ENCODE measurements around the gene CLDN10. TPM values are rescaled to one million over a fixed set of nuclear protein-coding genes. Genes with fewer than 3 reads are reported as not detected.

The CLDN10 gene
- total and polyA plus RNA-seq, 2 donors (not counting 1 experiment from before 2014, with no cell fraction given): not detected

GRCh38 chr13:95516021-95516420 lies 36.5 kb upstream of the CLDN10 start:
- Histone ChIP-seq H3K9ac (ENCODE audit: low read length) (no peak overlapping the region), H4K20me1 (ENCODE audit: control insufficient read depth, insufficient read depth, low read length, poor library complexity, severe bottlenecking) (no peaks in the 10 kb centered on the region), H2AFZ (ENCODE audit: insufficient read depth, low read depth, low read length, poor library complexity, severe bottlenecking) (no peak overlapping the region), H3K27me3 (replicated peaks in 1 of 4; ENCODE audit: control extremely low read depth in 1 of 4, control insufficient read depth in 3 of 4, insufficient read depth in 4 of 4, low read length in 3 of 4) (no peaks in the 10 kb centered on the region), H3K9me3 (ENCODE audit: control extremely low read depth in 1 of 3, control insufficient read depth in 2 of 3, insufficient read depth in 1 of 3, low read length in 2 of 3) (no peaks in the 10 kb centered on the region), H3K79me2 (ENCODE audit: control insufficient read depth, insufficient read depth, low read length) (no peaks in the 10 kb centered on the region), H3K36me3 (replicated peaks in 1 of 2; ENCODE audit: control extremely low read depth in 1 of 2, control insufficient read depth in 1 of 2, extremely low read depth in 1 of 2, insufficient read depth in 2 of 2, low read length in 1 of 2) (no peaks in the 10 kb centered on the region), H3K27ac (ENCODE audit: low read length in 2 of 2) (no peak overlapping the region), H3K4me1 (ENCODE audit: control insufficient read depth in 2 of 2, insufficient read depth in 2 of 2, low read length in 2 of 2) (no peaks in the 10 kb centered on the region), H3K4me3 (ENCODE audit: control extremely low read depth in 1 of 5, extremely low read depth in 1 of 5, insufficient read depth in 1 of 5, low read depth in 2 of 5, low read length in 4 of 5) (no peak overlapping the region), H3K4me2 (replicated peaks; ENCODE audit: low read depth, low read length, poor library complexity, severe bottlenecking) (no peak overlapping the region)
- ChIA-PET POLR2A (no interaction called here), CTCF (no interaction called here)
- no peaks in the 10 kb centered on the region for H3K9me3 Mint-ChIP-seq (ENCODE audit: insufficient read depth)
- 0% methylated on average over 1 of the region's 2 CpGs for WGBS (ENCODE audit: insufficient coverage)
- TF ChIP-seq, protein P1, sequence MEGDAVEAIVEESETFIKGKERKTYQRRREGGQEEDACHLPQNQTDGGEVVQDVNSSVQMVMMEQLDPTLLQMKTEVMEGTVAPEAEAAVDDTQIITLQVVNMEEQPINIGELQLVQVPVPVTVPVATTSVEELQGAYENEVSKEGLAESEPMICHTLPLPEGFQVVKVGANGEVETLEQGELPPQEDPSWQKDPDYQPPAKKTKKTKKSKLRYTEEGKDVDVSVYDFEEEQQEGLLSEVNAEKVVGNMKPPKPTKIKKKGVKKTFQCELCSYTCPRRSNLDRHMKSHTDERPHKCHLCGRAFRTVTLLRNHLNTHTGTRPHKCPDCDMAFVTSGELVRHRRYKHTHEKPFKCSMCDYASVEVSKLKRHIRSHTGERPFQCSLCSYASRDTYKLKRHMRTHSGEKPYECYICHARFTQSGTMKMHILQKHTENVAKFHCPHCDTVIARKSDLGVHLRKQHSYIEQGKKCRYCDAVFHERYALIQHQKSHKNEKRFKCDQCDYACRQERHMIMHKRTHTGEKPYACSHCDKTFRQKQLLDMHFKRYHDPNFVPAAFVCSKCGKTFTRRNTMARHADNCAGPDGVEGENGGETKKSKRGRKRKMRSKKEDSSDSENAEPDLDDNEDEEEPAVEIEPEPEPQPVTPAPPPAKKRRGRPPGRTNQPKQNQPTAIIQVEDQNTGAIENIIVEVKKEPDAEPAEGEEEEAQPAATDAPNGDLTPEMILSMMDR (IDR thresholded peaks at IDR 0.05): no peak
- no peak for TF ChIP-seq EZH2 (IDR thresholded peaks at IDR 0.05; ENCODE audit: borderline replicate concordance, insufficient read depth, low read depth, low read length, poor library complexity, severe bottlenecking)
- no peak overlapping the region for H3K4me3 Mint-ChIP-seq
- ATAC-seq (ENCODE audit: low read depth): no peak
- intact Hi-C loops (cut with micrococcal nuclease): no loop called here
- peaks cover 16% of the 10 kb centered on the region for H3K27me3 Mint-ChIP-seq
- no peaks in the 10 kb centered on the region for H3K4me1 Mint-ChIP-seq
- no peak overlapping the region for H3K27ac Mint-ChIP-seq
- no peak for DNase-seq

GRCh38 chr13:95516492-95516891 lies 36.0 kb upstream of the CLDN10 start:
- POLR2A ChIA-PET: no interaction called here
- no peak overlapping the region for H3K4me3 Mint-ChIP-seq
- peaks cover 13% of the 10 kb centered on the region for H3K27me3 Mint-ChIP-seq

More at GRCh38 chr13:95516492-95516891, 36.0 kb upstream of the CLDN10 start:
- CTCF ChIA-PET: no interaction called here
- Histone ChIP-seq H3K4me2 (replicated peaks; ENCODE audit: low read depth, low read length, poor library complexity, severe bottlenecking) (no peak overlapping the region), H3K4me3 (ENCODE audit: control extremely low read depth in 1 of 5, extremely low read depth in 1 of 5, insufficient read depth in 1 of 5, low read depth in 2 of 5, low read length in 4 of 5) (no peak overlapping the region), H3K27ac (ENCODE audit: low read length in 2 of 2) (no peak overlapping the region), H3K9me3 (ENCODE audit: control extremely low read depth in 1 of 3, control insufficient read depth in 2 of 3, insufficient read depth in 1 of 3, low read length in 2 of 3) (no peaks in the 10 kb centered on the region), H4K20me1 (ENCODE audit: control insufficient read depth, insufficient read depth, low read length, poor library complexity, severe bottlenecking) (no peaks in the 10 kb centered on the region), H3K27me3 (replicated peaks in 1 of 4; ENCODE audit: control extremely low read depth in 1 of 4, control insufficient read depth in 3 of 4, insufficient read depth in 4 of 4, low read length in 3 of 4) (no peaks in the 10 kb centered on the region), H3K79me2 (ENCODE audit: control insufficient read depth, insufficient read depth, low read length) (no peaks in the 10 kb centered on the region), H3K4me1 (ENCODE audit: control insufficient read depth in 2 of 2, insufficient read depth in 2 of 2, low read length in 2 of 2) (no peaks in the 10 kb centered on the region), H3K9ac (ENCODE audit: low read length) (no peak overlapping the region), H3K36me3 (replicated peaks in 1 of 2; ENCODE audit: control extremely low read depth in 1 of 2, control insufficient read depth in 1 of 2, extremely low read depth in 1 of 2, insufficient read depth in 2 of 2, low read length in 1 of 2) (no peaks in the 10 kb centered on the region), H2AFZ (ENCODE audit: insufficient read depth, low read depth, low read length, poor library complexity, severe bottlenecking) (no peak overlapping the region)
- Mint-ChIP-seq H3K27ac (no peak overlapping the region), H3K9me3 (ENCODE audit: insufficient read depth) (no peaks in the 10 kb centered on the region), H3K4me1 (no peaks in the 10 kb centered on the region)
- TF ChIP-seq, protein P1 (IDR thresholded peaks at IDR 0.05): no peak
- TF ChIP-seq EZH2 (IDR thresholded peaks at IDR 0.05; ENCODE audit: borderline replicate concordance, insufficient read depth, low read depth, low read length, poor library complexity, severe bottlenecking): no peak
- no peak for DNase-seq
- no peak for ATAC-seq (ENCODE audit: low read depth)
- no CpG with 5 or more reads among the region's 3 CpGs for WGBS (ENCODE audit: insufficient coverage)
- intact Hi-C loops (cut with micrococcal nuclease): no loop called here

All from B cell (primary cell).